OCI-LY1 (cell line): ENCODE measurements around the gene KRT84.

Experiments used
- H2AFZ ChIP-seq: fragments of 200-600 bp; sonication (generic), shearing (Covaris generic); 2 replicates; pipeline ENCODE4 v1.6.0; 2014; ENCODE audit warnings: antibody characterized with exemption, mild to moderate bottlenecking, low read length
- H3F3A ChIP-seq: fragments of 200-600 bp; sonication (generic), shearing (Covaris generic); 2 replicates; pipeline ENCODE4 v1.6.0; 2014; ENCODE audit warnings: mild to moderate bottlenecking, antibody characterized with exemption, low read length, moderate library complexity; ENCODE audit not compliant: insufficient read depth
- H3K27ac ChIP-seq: fragments of 200-600 bp; sonication (generic); 2 replicates; pipeline ENCODE4 v1.5.1; 2014; ENCODE audit warnings: low read length, mixed run types, mild to moderate bottlenecking, low read depth; ENCODE audit not compliant: poor library complexity, severe bottlenecking
- H3K27me3 ChIP-seq: fragments of 200-600 bp; sonication (generic); 2 replicates; pipeline ENCODE4 v1.6.0; 2014; ENCODE audit warnings: antibody characterized with exemption, mild to moderate bottlenecking, low read length, moderate library complexity; ENCODE audit not compliant: insufficient read depth
- H3K36me3 ChIP-seq: fragments of 200-600 bp; sonication (generic); 2 replicates; pipeline ENCODE4 v1.6.1; 2014; ENCODE audit warnings: mild to moderate bottlenecking, antibody characterized with exemption, low read length, moderate library complexity, mixed read lengths; ENCODE audit not compliant: insufficient read depth
- H3K4me1 ChIP-seq: fragments of 200-600 bp; sonication (generic); 2 replicates; pipeline ENCODE4 v1.5.1; 2014; ENCODE audit warnings: mild to moderate bottlenecking, low read length, moderate library complexity; ENCODE audit not compliant: insufficient read depth, severe bottlenecking
- H3K4me2 ChIP-seq: fragments of 200-600 bp; sonication (generic), shearing (Covaris generic); 2 replicates; pipeline ENCODE4 v1.6.1; 2014; ENCODE audit warnings: low read length
- H3K4me3 ChIP-seq: fragments of 200-600 bp; sonication (generic); 2 replicates; pipeline ENCODE4 v1.5.1; 2014; ENCODE audit warnings: low read length, low read depth, mild to moderate bottlenecking, mixed read lengths; ENCODE audit not compliant: poor library complexity, severe bottlenecking
- H3K79me2 ChIP-seq: fragments of 200-600 bp; shearing (Covaris generic); 2 replicates; pipeline ENCODE4 v1.6.1; 2016; ENCODE audit warnings: mixed run types, low read length, mixed read lengths; ENCODE audit not compliant: insufficient read depth
- H3K9ac ChIP-seq: fragments of 200-600 bp; sonication (generic), shearing (Covaris generic); 2 replicates; pipeline ENCODE4 v1.6.1; 2014; ENCODE audit warnings: mild to moderate bottlenecking, low read length, mixed read lengths
- H3K9me2 ChIP-seq: fragments of 200-600 bp; sonication (generic), shearing (Covaris generic); 2 replicates; pipeline ENCODE4 v1.6.1; 2014; ENCODE audit warnings: low read depth, mild to moderate bottlenecking, low read length, mixed read lengths
- H3K9me3 ChIP-seq: fragments of 200-600 bp; shearing (Covaris generic); 2 replicates; pipeline ENCODE4 v1.6.1; 2014; ENCODE audit warnings: low read length, mixed read lengths
- H4K20me1 ChIP-seq: fragments of 200-600 bp; sonication (generic), shearing (Covaris generic); 2 replicates; pipeline ENCODE4 v1.6.0; 2016; ENCODE audit warnings: mild to moderate bottlenecking, low read length; ENCODE audit not compliant: insufficient read depth
- CTCF ChIP-seq: fragments of 200-600 bp; sonication (generic), shearing (Covaris generic); IDR thresholded peaks from 2 replicates; pipeline ENCODE4 v1.5.1; 2017; ENCODE audit warnings: mild to moderate bottlenecking, antibody characterized with exemption, low read length, moderate library complexity, mixed read lengths
- EZH2 ChIP-seq: fragments of 200-600 bp; sonication (generic), shearing (Covaris generic); IDR thresholded peaks from 2 replicates; pipeline ENCODE4 v1.8.0; 2017; ENCODE audit warnings: borderline replicate concordance, mixed run types, mild to moderate bottlenecking, antibody characterized with exemption, low read length, moderate library complexity, mixed read lengths

Gene KRT84

DNA sequence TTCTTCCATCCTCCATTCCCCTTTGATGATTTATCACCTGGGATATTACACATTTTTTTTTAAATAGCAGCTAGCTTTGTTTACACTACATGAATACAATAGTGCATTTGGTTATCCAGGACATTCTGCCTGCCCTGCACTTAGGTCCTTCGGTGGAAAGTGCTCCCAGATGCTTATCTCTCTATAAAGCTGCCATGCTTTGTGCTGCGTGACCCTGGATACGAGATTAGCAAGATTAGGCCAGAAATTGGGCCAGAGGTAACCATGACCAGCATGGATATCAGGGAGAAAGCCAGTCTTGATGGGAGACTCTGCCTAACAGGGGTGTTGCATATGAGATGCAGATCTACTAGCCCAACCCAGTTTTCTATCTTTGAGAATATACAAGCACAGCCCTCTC lies 52.1 kb downstream of the KRT84 start:
- H3K27me3 ChIP-seq = peaks cover 6% of the 10 kb centered on the region; the same call in 1 of the 2 replicates
- no peaks in the 10 kb centered on the region for H3K4me1 ChIP-seq
- no peaks in the 10 kb centered on the region for H3K36me3 ChIP-seq
- no peak overlapping the region for H2AFZ ChIP-seq
- TF ChIP-seq CTCF (no peak), EZH2 (no peak)
- no peaks in the 10 kb centered on the region; the same call in 1 of the 2 replicates for H3F3A ChIP-seq
- H4K20me1 ChIP-seq = no peaks in the 10 kb centered on the region
- no peaks in the 10 kb centered on the region; the same call in 1 of the 2 replicates for H3K9me3 ChIP-seq
- H3K79me2 ChIP-seq = no peaks in the 10 kb centered on the region
- no peak overlapping the region for H3K9ac ChIP-seq
- no peak overlapping the region for H3K27ac ChIP-seq
- no peak overlapping the region for H3K4me2 ChIP-seq
- no peak overlapping the region for H3K4me3 ChIP-seq
- no peaks in the 10 kb centered on the region for H3K9me2 ChIP-seq

- no peak overlapping the region for H3K4me3 ChIP-seq
- no peak for TF ChIP-seq EZH2
- TF ChIP-seq CTCF = no peak
- no peaks in the 10 kb centered on the region for H4K20me1 ChIP-seq
Observed at GRCh38 chr12:52332381-52332780, 53.1 kb downstream of the KRT84 start.

GRCh38 chr12:52331833-52332232 lies 53.6 kb downstream of the KRT84 start:
- Histone ChIP-seq H3K9me3 (no peaks in the 10 kb centered on the region), H3K36me3 (no peaks in the 10 kb centered on the region), H4K20me1 (no peaks in the 10 kb centered on the region), H2AFZ (no peak overlapping the region), H3K27me3 (0 out of 2 replicates have a peak, but pooled peaks cover 5% of the 10 kb centered on the region), H3K79me2 (no peaks in the 10 kb centered on the region), H3K4me2 (no peak overlapping the region), H3K27ac (no peak overlapping the region), H3K4me3 (no peak overlapping the region), H3K9ac (no peak overlapping the region), H3K4me1 (no peaks in the 10 kb centered on the region), H3K9me2 (no peaks in the 10 kb centered on the region), H3F3A (no peaks in the 10 kb centered on the region)
- TF ChIP-seq CTCF (no peak), EZH2 (no peak)

More at GRCh38 chr12:52332381-52332780, 53.1 kb downstream of the KRT84 start:
- H3K27me3 ChIP-seq = 0 out of 2 replicates have a peak, but pooled peaks cover 5% of the 10 kb centered on the region
- no peak overlapping the region for H3K9ac ChIP-seq
- no peaks in the 10 kb centered on the region; the same call in 1 of the 2 replicates for H3K9me3 ChIP-seq
- H3K4me1 ChIP-seq = no peaks in the 10 kb centered on the region
- no peaks in the 10 kb centered on the region for H3K36me3 ChIP-seq
- H3K9me2 ChIP-seq = no peaks in the 10 kb centered on the region
- H3F3A ChIP-seq = no peaks in the 10 kb centered on the region; the same call in 1 of the 2 replicates
- H3K4me2 ChIP-seq = no peak overlapping the region
- H3K79me2 ChIP-seq = no peaks in the 10 kb centered on the region
- H2AFZ ChIP-seq = no peak overlapping the region
- no peak overlapping the region for H3K27ac ChIP-seq
